ENCODE measurements around the gene CRABP2. TPM values are rescaled to one million over a fixed set of nuclear protein-coding genes. Genes with fewer than 3 reads are reported as not detected.

CRABP2 gene
- total RNA-seq: 97.7 TPM

DNA sequence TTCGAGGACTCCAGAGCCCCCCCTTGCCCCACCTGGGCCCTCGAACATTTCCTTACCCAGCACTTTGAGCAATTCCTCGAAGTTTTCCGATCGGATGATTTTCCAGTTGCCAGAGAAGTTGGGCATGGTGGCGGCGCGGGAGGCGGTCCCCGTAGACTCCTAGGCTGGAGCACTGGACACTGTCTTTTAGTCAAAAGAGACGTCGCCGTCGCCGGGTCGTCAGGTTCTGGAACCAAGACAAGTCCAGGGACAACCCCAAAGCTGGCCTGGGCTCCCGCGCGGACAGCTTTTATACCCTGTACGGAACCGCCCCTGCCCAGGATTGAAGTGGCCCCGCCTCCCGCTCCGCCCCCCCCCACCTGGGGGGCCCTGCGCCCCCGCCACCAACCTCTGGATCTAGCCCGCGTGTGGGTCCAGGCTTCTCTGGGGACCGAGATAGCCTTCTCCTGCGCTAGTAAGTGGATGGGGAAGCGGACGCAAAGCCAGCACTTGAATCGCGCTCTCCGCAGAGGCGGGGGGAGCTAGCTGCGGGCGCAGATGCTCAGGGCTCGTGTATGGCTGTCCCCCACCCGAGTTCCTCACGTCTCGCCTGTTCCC, at the start of gene CRABP2:
TSS of gene CRABP2 (minus strand) at position 263 of the 597 bp plus-strand sequence. CDS start at position 126, 137 bp downstream.
- H3K36me3 ChIP-seq: no peaks in the 10 kb centered on the region
- H3K4me3 ChIP-seq: peak within 1 kb of the TSS; percentile 51 to 60
- TF ChIP-seq, protein P1, sequence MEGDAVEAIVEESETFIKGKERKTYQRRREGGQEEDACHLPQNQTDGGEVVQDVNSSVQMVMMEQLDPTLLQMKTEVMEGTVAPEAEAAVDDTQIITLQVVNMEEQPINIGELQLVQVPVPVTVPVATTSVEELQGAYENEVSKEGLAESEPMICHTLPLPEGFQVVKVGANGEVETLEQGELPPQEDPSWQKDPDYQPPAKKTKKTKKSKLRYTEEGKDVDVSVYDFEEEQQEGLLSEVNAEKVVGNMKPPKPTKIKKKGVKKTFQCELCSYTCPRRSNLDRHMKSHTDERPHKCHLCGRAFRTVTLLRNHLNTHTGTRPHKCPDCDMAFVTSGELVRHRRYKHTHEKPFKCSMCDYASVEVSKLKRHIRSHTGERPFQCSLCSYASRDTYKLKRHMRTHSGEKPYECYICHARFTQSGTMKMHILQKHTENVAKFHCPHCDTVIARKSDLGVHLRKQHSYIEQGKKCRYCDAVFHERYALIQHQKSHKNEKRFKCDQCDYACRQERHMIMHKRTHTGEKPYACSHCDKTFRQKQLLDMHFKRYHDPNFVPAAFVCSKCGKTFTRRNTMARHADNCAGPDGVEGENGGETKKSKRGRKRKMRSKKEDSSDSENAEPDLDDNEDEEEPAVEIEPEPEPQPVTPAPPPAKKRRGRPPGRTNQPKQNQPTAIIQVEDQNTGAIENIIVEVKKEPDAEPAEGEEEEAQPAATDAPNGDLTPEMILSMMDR (IDR thresholded peaks at IDR 0.05): no peak
- TF ChIP-seq POLR2AphosphoS5 (IDR thresholded peaks at IDR 0.05; ENCODE audit: insufficient read depth in 1 of 2, low read depth in 1 of 2) (peak in 1 of 2 donors; percentile 67), POLR2A (IDR thresholded peaks at IDR 0.05) (peak in 1 of 2 donors; percentile 7)
- intact Hi-C loops (cut with DNase I): loop anchor here (2.0 kb wide), 1 partner anchor 21 kb away; no protein-coding TSS in a partner anchor
- no peaks in the 10 kb centered on the region for H3K9me3 ChIP-seq
- H3K27ac ChIP-seq: peak within 1 kb of the TSS; percentile 95
- DNase-seq (ENCODE audit: extremely low spot score in 2 of 2): no peak
- H3K27me3 ChIP-seq: no peaks in the 10 kb centered on the region
- peaks cover 77% of the 10 kb centered on the region for H3K4me1 ChIP-seq

DNA sequence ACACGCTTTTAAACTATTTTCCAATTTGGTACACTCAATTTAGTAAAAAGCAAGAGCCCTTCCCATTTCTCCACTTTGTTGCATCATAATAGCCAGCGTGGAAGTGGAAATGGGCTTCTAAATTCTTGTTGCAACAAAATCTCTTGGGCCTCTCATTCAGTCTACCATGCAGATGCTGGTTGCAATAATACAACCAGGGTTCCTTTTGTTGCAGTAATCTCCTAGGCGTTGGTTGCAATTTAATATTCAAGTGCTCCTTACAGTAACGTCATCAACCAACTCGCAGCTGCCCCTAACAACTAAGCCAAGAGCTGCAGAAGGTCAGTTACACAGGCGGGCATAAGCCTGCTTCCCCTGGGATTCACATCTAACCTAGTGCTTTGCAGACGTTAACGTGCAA, 48.8 kb upstream of the CRABP2 start:
- Histone ChIP-seq H3K27me3 (no peaks in the 10 kb centered on the region), H3K9me3 (no peaks in the 10 kb centered on the region), H3K27ac (no peak overlapping the region), H3K4me3 (no peak overlapping the region), H3K36me3 (no peaks in the 10 kb centered on the region), H3K4me1 (peaks cover 27% of the 10 kb centered on the region)
- TF ChIP-seq, protein P1 (IDR thresholded peaks at IDR 0.05): no peak
- no peak for TF ChIP-seq POLR2A (IDR thresholded peaks at IDR 0.05)
- no peak for TF ChIP-seq POLR2AphosphoS5 (IDR thresholded peaks at IDR 0.05; ENCODE audit: insufficient read depth in 1 of 2, low read depth in 1 of 2)
- no peak for DNase-seq (ENCODE audit: extremely low spot score in 2 of 2)
- intact Hi-C loops (cut with DNase I): no loop called here

DNA sequence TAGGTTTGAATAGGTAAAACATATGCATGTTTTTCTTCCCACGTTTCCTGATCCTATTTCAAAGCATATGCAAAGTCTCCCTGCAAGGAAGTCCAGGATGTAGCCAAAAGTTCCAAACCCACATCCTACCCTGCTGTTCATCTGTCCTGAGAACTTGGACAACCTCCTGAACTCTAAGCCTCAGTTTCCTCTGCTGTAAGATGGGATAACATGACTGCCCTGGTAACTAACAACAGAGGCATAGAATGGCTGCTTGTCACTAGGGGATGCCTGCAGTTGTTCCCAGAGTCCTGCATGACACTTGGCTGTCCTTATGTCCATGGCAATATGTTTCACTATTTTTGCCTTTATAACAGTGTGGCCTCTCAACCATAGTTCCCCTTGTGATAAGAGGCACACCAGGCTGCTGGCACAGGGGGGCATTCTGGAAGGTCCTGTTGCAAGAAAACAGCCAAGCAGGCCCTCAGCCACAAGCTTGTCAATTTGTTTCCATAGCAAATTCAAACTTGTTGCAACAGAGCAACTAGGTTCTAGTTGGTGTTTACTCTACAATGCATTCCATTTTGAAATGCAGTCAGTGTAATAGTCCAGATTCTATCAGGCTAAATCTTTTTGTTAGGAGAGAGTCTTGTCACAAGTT, 47.6 kb upstream of the CRABP2 start:
- no peak overlapping the region for H3K4me3 ChIP-seq
- intact Hi-C loops (cut with DNase I): no loop called here
- H3K27ac ChIP-seq: no peak overlapping the region

DNA sequence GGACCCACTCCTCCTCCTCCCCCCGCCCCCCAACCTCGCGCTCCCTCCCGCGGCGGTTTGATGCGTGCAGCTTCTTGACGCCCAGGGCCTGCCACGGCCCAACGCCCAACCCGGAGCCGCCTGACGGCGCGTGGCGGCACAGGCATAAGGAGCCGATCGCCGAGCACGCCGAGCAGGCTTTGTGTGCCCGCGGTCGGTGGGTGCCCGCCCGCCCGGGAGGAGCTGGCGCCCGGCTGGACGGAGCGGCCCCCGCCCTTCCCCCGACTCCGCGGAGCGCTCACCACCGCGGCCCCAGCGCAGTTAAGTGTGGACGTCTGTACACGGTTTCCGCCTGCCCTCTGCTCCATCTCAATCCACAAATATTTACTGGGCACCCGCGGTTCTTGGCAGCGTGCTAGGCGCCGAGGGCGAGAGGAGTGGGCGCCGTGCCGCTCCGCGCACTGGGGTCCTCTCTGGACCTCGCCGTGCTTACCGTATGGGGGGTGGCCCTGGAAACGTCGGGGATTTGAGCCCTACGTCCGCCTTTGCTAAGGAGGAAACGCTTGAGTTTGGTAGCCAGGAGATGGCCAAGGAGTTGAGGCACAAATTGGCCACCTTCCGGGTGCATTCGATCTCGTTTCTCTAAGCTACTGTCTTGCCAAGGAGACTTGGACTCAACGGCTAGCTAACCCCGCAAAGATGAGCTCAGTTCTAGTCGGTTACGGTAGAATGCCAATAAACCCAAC, 46.5 kb upstream of the CRABP2 start:
- Histone ChIP-seq H3K36me3 (no peaks in the 10 kb centered on the region), H3K27ac (peak overlapping the region; percentile 99), H3K4me1 (peaks cover 48% of the 10 kb centered on the region), H3K27me3 (no peaks in the 10 kb centered on the region), H3K9me3 (no peaks in the 10 kb centered on the region), H3K4me3 (peak overlapping the region; percentile 96 to 97)
- peak in 1 of 2 donors; percentile 97 for DNase-seq (ENCODE audit: extremely low spot score in 2 of 2)
- intact Hi-C loops (cut with DNase I): no loop called here
- peak; percentile 44 to 62 for TF ChIP-seq POLR2AphosphoS5 (IDR thresholded peaks at IDR 0.05; ENCODE audit: insufficient read depth in 1 of 2, low read depth in 1 of 2)
- no peak for TF ChIP-seq POLR2A (IDR thresholded peaks at IDR 0.05)
- TF ChIP-seq, protein P1 (IDR thresholded peaks at IDR 0.05): peak in 1 of 3 experiments; percentile 17

More for the DNA sequence above, 47.6 kb upstream of the CRABP2 start:
- no peak for DNase-seq (ENCODE audit: extremely low spot score in 2 of 2)
- no peaks in the 10 kb centered on the region for H3K9me3 ChIP-seq
- no peak for TF ChIP-seq POLR2A (IDR thresholded peaks at IDR 0.05)
- TF ChIP-seq POLR2AphosphoS5 (IDR thresholded peaks at IDR 0.05; ENCODE audit: insufficient read depth in 1 of 2, low read depth in 1 of 2): no peak
- TF ChIP-seq, protein P1 (IDR thresholded peaks at IDR 0.05): no peak
- peaks cover 40% of the 10 kb centered on the region for H3K4me1 ChIP-seq
- H3K36me3 ChIP-seq: no peaks in the 10 kb centered on the region
- no peaks in the 10 kb centered on the region for H3K27me3 ChIP-seq

Measured in vagina (tissue), 2 donors.